H1 (cell line): Measurements from ENCODE around the gene SLC5A4. TPM values are rescaled to one million over a fixed set of nuclear protein-coding genes. Genes with fewer than 3 reads are reported as not detected.

Source experiments
- CREB1 ChIP-seq: IDR thresholded peaks from 2 replicates; pipeline ENCODE4 v1.6.1; 2012; ENCODE audit warnings: inconsistent platforms
- CTCF ChIP-seq, 3 experiments: IDR thresholded peaks; 1 replicate in 2 of 3; 2 replicates in 1 of 3; pipeline versions ENCODE4 v1.5.1 to v1.6.1; 2011; ENCODE audit warnings: low read length in 3 of 3, mild to moderate bottlenecking in 3 of 3, inconsistent platforms in 2 of 3, low read depth in 1 of 3, moderate library complexity in 1 of 3; ENCODE audit not compliant: insufficient read depth in 1 of 3; ENCODE audit errors: control extremely low read depth in 1 of 3
- RFX5 ChIP-seq: IDR thresholded peaks from 2 replicates; pipeline ENCODE4 v1.6.1; 2011; ENCODE audit warnings: low read depth, low read length, improper control_type of control experiment, borderline replicate concordance
- SUZ12 ChIP-seq: fragments of 200-600 bp; sonication (generic); IDR thresholded peaks from 2 replicates; pipeline ENCODE4 v1.6.1; 2012; ENCODE audit warnings: mild to moderate bottlenecking, inconsistent platforms, low read length, moderate library complexity, mixed read lengths
- polyA plus RNA-seq, 7 experiments: library from polyadenylated mRNA; depleted of rRNA in 3 of 7; stranded (reverse) in 5 of 7; unstranded in 2 of 7; fragments of >200 nt in 5 of 7; fragments of 200-250 nt in 2 of 7; gene quantifications; 1 replicate in 5 of 7; 2 replicates in 1 of 7; 4 replicates in 1 of 7; pipeline versions ENCODE4 v1.2.1 to v1.2.3, GENCODE V29; 2011 to 2013; ENCODE audit warnings: missing spikeins in 2 of 7, mixed read lengths in 2 of 7
- total RNA-seq: library from RNA; stranded (reverse); fragmentation: NEBNext Ultra II Directional; extraction: Animal tissue kit (Norgen Biotek cat#: 25700); gene quantifications from 2 replicates; pipeline ENCODE4 v1.2.1, GENCODE V29; 2021

SLC5A4 gene
- total and polyA plus RNA-seq, 2 of the 8 experiments (the other 6 are each of a cell fraction or from before 2014, with no cell fraction given), result 0.17 TPM; not detected in 1

- TF ChIP-seq CTCF (IDR thresholded peaks at IDR 0.05; ENCODE audit: control extremely low read depth in 1 of 3, insufficient read depth in 1 of 3, low read depth in 1 of 3, low read length in 3 of 3) (peak in 2 of 3 experiments; percentile 13 to 16; a peak in 2 of 4 replicates), CREB1 (peak; percentile 34; the same call in 1 of the 2 replicates), RFX5 (no peak), SUZ12 (peak; percentile 5; the same call in 1 of the 2 replicates)
- TF ChIP-seq, all 59 proteins: peak for 6
Measured at GRCh38 chr22:32204040-32204855, 50.9 kb downstream of the SLC5A4 start (continued).
